ENCODE measurements around the gene CDKL1.
"Not testable (repeated sequence)": the region's sequence is repeated elsewhere in the genome, so short reads cannot be mapped to it uniquely, and the experiment has no call there.

GRCh38 chr14:50314098-50314497, 82.6 kb downstream of the CDKL1 start:
- TF ChIP-seq CTCF (conservative IDR thresholded peaks at IDR 0.05); EZH2 (IDR thresholded peaks at IDR 0.05; ENCODE audit: low read depth): not testable (repeated sequence)
